ENCODE measurements around the gene HIPK2.

Gene HIPK2

GRCh38 chr7:139777948-139778841 is at the start of gene HIPK2:
TSS of gene HIPK2 (minus strand) at chr7:139777998. CDS start at chr7:139777623, 375 bp downstream.
- DNase-seq, result peak; percentile 55 to 74 (median 68)

DNA sequence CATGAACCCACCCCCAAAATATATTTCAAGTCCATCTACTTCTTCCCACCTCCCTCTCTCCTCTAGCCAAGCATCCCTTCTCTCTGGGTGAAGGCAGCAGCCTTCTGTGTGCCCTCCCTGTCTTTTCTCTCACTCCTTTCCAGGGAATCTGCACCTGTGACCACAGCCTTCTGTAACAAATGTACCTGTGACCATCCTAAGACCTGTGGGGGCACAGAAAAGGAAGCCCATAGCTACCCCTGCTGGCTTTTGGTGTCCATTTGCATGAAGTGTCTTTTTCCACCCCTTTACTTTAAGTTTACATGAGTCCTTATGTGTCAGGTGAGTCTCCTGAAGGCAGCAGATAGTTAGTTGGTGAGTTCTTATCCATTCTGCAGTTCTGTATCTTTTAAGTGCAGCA is 49.2 kb upstream of the HIPK2 start:
- no peak for DNase-seq

GRCh38 chr7:139825666-139826290 is 48.0 kb upstream of the HIPK2 start:
- no peak for DNase-seq

DNA sequence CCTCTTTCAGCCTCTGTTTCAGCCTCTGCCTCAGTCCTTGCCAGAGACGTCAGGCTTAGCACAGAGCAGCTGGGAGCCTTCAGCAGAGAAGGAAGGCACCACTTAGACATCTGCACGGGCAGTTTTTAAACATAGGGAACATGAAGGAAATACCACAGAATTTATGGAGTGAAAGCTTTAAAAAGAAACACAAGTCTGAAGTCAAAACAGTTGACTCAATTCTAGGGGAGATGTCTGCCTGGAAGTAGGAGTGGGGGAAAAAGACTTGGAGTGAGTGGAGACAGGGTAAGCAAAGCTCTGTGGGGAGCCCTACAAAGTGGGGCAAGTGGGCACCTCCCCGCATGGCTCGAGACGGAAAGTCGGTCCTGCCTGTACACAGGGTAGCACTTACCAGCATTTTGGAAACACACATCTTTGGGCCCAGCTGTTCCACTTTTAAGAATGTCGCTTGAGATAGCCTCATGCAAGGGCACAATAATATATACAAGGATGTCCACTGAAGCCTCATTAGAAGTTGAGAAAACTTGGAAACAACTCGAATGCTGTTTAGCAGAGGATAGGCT is 46.2 kb upstream of the HIPK2 start:
- no peak for DNase-seq

DNA sequence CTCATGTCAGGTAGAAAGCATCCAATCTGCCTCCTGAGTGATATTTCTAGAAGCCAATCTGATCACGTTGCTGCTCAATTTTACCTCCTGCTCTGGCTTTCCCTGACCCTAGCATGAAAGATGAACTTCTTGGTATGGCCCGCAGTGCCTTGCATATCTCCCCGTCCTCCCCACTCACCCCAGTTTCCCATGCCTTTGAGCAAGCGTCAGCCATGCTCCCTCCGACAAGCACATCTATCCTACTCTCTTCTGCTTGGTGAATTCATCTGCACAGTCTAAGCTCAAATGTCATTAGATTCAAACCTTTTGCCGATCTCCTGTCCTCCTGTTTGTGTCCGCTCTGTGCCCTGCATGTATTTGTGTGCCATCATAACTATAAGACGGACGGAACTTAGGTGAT is 45.1 kb upstream of the HIPK2 start:
- DNase-seq, result no peak

GRCh38 chr7:139821349-139822105 is 43.7 kb upstream of the HIPK2 start:
- DNase-seq, result no peak

DNA sequence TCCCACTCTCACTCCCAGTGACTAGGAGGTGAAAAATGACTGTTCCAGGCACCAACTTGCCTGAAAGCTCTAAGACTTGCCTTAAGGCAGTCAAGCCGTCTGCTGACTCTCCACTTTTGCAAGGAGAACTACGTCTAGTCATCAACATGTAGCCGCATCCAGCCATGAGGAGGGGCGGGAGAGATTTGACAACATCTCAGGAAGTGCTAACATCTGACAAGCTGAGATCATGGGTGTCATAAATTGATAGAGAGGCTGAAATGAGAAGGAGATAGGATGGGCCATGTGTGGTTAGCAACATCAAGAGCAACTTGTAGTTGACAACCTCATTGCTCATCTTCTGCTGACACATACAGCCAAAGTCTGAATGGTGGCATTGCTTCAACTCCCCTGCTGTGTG is 42.3 kb upstream of the HIPK2 start:
- DNase-seq, result no peak

DNA sequence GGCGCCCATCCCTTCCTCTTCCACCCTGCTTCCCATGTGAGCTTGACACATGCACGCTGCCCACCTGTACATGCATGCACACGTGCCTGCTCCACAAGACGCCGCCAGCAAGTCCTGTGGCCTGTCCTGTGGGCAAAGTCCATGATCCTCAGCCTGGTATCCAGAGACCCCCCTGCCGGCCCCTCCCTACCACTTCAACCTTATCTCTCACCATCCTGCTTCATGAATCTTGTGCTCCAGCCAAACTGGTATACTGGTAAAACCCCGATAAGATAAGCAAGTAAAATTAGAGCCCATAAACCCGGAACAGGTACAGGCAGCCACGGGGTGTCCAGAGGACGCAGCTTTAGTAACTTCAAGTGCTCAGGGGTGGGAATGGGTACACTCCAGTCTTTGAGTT is 39.5 kb upstream of the HIPK2 start:
- no peak for DNase-seq

DNA sequence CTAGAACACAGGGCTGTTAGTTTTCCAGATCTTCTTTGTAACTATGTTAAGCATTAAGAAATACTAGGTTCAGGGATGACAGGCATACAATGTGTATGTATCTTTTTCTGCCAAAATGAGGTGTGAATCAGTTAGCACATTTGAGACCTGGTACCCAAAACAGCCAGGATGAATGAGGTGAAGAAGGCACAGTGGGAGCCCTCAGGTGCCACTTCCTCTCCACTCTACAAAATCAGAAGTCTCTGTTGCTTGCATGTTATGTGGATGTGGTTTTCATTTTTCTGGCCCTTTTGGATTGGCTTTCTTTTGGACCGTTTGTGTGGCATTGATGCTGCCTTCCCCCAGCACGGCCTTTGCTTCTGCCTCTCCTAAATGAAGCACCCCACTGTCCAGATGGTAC is 35.9 kb upstream of the HIPK2 start:
- peak in 1 of 6 experiments; percentile 13 for DNase-seq

GRCh38 chr7:139813151-139813550 is 35.4 kb upstream of the HIPK2 start:
- no peak for DNase-seq

- no peak for DNase-seq
These were observed 33.3 kb upstream of the HIPK2 start for GRCh38 chr7:139811066-139811465.

DNA sequence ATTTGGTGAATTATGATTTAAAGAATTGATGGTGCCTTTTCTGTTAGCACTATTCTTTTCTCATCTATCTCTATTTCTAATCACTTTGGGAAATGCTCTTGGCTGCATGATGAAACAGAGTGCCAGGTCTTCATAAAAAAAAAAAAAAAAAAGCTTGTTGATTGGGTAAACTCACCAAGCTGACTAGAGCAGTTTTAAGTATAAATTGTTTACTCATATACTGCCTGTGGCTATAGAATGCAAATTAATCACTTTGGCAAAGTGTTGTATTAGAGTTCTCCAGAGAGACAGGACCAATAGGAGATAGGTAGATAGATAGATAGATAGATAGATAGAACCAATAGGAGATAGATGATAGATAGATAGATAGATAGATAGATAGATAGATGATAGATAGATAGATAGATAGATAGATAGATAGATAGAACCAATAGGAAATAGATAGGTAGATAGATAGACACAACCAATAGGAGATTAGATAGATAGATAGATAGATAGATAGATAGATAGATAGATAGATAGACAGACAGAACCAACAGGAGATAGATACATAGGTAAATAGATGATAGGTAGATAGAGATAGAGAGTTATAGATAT is 31.1 kb upstream of the HIPK2 start:
- no peak for DNase-seq

DNA sequence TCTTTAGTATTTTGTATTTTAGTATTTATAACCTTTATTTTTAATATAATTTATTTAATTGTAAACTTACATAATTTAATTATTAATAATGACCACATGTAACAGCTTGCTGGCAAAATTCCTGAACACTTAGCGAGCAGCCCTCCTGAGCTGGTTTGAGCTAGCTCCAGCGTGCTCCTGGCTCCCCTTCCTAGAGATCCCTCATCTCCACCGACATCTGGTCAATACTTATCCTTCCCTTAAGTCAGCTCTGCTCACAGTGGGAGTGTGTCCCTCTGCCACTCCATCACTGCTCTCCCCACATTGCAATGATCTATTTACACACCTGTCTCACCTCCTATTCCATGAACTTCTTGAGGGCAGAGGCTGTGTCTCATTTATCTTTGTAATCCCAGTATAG is 30.6 kb upstream of the HIPK2 start:
- no peak for DNase-seq

GRCh38 chr7:139807009-139807408 is 29.2 kb upstream of the HIPK2 start:
- DNase-seq, result no peak

DNA sequence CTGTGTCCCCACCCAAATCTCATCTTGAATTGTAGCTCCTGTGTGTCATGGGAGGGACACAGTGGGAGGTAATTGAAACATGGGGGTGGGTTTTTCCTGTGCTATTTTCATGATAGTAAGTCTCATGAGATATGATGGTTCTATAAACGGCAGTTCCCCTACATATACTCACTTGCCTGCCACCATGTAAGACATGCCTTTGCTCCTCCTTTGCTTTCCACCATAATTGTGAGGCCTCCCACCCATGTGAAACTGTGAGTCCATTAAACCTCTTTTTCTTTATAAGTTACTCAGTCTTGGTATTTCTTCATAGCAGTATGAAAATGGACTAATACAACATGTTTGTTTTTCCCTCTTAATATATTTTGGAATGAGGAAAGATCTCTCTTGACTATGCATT is 26.8 kb upstream of the HIPK2 start:
- DNase-seq, result no peak

DNA sequence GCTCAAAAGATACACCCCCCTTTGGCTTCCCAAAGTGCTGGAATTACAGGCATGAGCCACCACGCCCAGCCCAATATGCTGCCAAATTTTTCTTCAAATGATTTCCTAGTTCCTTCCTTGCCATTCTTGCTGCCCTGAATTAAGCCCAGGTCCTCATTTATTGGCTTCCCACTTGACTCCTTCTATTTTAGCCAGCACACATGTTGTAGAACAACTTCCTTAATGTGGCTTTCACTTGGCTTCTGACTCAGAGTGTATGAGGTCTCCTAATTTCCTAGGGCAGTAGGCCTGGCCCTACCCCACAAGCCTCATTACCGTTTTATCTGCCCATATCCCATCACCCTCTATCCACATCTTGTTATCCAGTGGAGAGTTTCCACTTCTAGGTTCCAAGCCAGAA is 21.8 kb upstream of the HIPK2 start:
- DNase-seq, result no peak

DNA sequence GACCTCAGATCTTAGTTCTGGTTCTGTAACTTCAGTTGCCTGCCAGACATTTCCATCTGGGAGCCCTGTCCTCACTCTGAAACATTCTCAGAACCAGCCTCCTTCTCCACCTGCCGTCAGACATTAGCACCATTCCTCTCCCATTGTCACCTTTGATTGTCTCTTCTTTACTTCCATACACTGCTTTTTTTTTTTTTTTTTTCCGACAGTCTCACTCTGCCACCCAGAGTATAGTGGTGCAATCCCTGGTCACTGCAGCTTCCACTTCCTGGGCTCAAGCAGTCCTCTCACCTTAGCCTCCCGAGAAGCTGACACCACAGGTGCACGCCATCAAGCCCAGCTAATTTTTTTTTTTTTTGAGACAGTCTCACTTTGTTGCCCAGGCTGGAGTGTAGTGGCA is 21.1 kb upstream of the HIPK2 start:
- DNase-seq, result no peak

GRCh38 chr7:139798221-139798620 is 20.4 kb upstream of the HIPK2 start:
- no peak for DNase-seq

DNA sequence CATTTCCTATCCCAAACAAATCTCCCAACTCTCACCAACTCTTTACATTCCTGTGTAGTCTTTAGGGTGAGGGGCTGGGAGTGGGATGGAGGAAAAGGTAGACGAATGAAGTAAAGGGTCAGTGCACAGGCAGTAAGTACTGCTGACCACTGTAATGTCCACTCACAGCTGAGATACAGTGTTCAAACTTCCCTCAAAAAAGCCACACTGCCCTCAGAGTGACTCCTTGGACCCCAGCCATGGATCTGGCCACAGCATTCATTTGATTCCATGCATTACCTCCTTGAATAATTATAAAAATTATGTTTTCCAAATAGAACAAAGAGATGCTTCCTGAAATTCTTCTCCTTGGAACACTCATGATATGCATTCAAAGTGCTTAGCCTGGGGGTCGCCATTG is 19.8 kb upstream of the HIPK2 start:
- DNase-seq, result no peak

DNA sequence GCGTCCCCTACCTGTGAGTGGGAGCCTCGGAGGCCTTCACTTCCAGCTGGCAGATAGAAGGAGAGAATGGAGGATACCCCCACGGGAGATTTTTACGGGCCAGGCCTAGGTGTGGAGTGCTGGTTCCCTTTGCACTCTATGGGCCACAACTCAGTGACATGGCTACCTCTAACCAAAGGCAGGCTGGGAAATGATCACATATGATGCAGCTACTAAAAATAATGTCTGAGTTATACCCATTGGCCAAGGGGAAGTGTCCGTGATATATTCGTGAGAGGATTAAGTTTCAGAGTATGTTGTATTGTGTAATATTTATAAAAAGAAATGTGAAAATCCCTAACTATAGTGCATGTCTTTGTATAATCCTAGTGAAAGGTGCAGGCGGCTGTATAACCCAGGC is 13.5 kb upstream of the HIPK2 start:
- no peak for DNase-seq

- DNase-seq, result no peak
These were observed 6.8 kb upstream of the HIPK2 start for GRCh38 chr7:139784648-139785047.

DNA sequence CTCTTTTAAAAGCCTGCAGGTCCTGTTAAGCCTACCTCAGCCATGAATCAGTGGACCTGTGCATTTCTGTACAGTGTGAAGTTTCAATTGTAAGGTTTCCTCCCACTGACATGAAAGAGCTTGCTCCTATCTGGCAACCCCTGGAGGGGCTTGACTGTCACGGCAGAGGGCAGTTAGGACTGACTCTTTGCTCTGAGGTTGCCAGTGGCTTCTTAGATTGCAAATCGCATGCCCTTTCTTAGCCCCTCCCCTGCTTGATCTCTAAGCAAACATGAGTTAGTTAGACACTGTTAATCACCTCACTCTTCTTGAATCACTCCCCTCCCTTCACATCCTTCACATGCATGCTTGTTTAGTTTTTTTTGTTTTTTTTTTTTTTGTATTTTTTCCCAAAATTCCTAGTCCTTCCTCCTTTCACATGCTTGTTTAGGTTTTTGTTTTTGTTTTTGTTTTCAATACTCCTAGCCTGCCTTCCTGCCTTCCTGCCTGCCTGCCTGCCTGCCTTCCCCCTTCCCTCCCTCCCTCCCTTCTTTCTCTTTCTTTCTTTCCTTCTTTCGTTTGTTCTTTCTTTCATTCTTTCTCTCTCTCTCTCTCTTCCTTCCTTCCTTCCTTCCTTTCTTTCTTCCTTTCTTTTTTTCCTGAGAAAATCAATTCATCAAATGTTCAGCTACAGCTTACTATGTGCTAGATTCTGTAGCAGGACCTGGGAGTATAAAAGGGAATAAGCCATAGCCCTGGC is 6.0 kb upstream of the HIPK2 start:
- no peak for DNase-seq

All from stimulated activated naive CD4-positive, alpha-beta T cell (primary cell).